GM18868 (cell line): ENCODE data around the gene PRR20G.

Experiments used
- ATAC-seq: cut with Tn5 transposase; IDR thresholded peaks from one replicate; pipeline ENCODE4 v1.9.1; 2021; ENCODE audit warnings: mild to moderate bottlenecking, moderate library complexity; ENCODE audit not compliant: unreplicated experiment

Gene PRR20G

GRCh38 chr3:127264794-127265514, 22.9 kb downstream of the PRR20G start:
- ATAC-seq = no peak

- ATAC-seq = no peak
These were observed 23.6 kb downstream of the PRR20G start for GRCh38 chr3:127264292-127264691.

GRCh38 chr3:127263586-127264231, 24.1 kb downstream of the PRR20G start:
- no peak for ATAC-seq

GRCh38 chr3:127263037-127263436, 24.8 kb downstream of the PRR20G start:
- no peak for ATAC-seq

GRCh38 chr3:127262533-127262932, 25.3 kb downstream of the PRR20G start:
- ATAC-seq = no peak

GRCh38 chr3:127261925-127262324, 25.9 kb downstream of the PRR20G start:
- ATAC-seq = no peak

GRCh38 chr3:127260826-127261555, 26.9 kb downstream of the PRR20G start:
- no peak for ATAC-seq

- ATAC-seq = no peak
These were observed 27.4 kb downstream of the PRR20G start for GRCh38 chr3:127260416-127260815.

GRCh38 chr3:127259882-127260281, 28.0 kb downstream of the PRR20G start:
- ATAC-seq = no peak

- ATAC-seq = no peak
These were observed 29.1 kb downstream of the PRR20G start for GRCh38 chr3:127258733-127259132.

- no peak for ATAC-seq
These were observed 30.5 kb downstream of the PRR20G start for GRCh38 chr3:127257351-127257750.

- ATAC-seq = no peak
These were observed 31.0 kb downstream of the PRR20G start for GRCh38 chr3:127256733-127257271.

GRCh38 chr3:127256138-127256537, 31.7 kb downstream of the PRR20G start:
- no peak for ATAC-seq

GRCh38 chr3:127255516-127255915, 32.3 kb downstream of the PRR20G start:
- no peak for ATAC-seq

- no peak for ATAC-seq
These were observed 33.1 kb downstream of the PRR20G start for GRCh38 chr3:127254730-127255129.

- ATAC-seq = no peak
These were observed 33.7 kb downstream of the PRR20G start for GRCh38 chr3:127254033-127254644.

GRCh38 chr3:127253491-127253890, 34.4 kb downstream of the PRR20G start:
- ATAC-seq = no peak

GRCh38 chr3:127252446-127252845, 35.4 kb downstream of the PRR20G start:
- no peak for ATAC-seq

GRCh38 chr3:127250032-127250431, 37.8 kb downstream of the PRR20G start:
- ATAC-seq = no peak

GRCh38 chr3:127247292-127247691, 40.6 kb downstream of the PRR20G start:
- no peak for ATAC-seq

GRCh38 chr3:127238602-127239001, 49.2 kb downstream of the PRR20G start:
- no peak for ATAC-seq
